Stimulated activated naive CD4-positive, alpha-beta T cell (primary cell): ENCODE results near the gene PYDC1.
A peak's percentile ranks its signal among the peaks of the same experiment; 100 is the strongest.
"Not testable (repeated sequence)": the region's sequence is repeated elsewhere in the genome, so short reads cannot be mapped to it uniquely, and the experiment has no call there.

Source experiments
- DNase-seq, 6 experiments: peaks; one replicate each; lab custom pipeline; 2025; lab: John Stamatoyannopoulos, UW

The PYDC1 gene

DNA sequence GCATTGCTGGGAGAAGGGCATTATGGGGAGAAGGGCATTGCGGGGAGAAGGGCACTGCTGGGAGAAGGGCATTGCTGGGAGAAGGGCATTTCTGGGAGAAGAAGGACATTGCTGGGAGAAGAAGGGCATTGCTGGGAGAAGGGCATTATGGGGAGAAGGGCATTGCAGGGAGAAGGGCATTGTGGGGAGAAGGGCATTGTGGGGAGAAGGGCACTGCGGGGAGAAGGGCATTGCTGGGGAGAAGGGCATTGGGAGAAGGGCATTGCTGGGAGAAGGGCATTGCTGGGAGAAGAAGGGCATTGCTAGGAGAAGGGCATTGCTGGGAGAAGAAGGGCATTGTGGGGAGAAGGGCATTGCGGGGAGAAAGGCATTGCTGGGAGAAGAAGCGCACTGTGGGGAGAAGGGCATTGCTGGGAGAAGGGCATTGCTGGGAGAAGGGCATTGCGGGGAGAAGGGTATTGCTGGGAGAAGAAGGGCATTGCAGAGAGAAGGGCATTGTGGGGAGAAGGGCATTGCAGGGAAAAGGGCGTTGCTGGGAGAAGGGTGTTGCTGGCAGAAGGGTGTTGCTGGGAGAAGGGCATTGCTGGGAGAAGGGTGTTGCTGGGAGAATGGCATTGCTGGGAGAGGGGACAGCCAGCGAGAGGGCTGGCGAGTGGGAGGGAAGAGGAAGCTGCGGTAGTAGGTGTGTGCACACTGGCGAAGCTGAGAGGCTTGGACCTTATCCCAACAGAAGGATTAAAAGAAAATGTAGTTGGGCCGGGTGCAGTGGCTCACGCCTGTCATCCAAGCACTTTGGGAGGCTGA, 4.6 kb upstream of the PYDC1 start:
- DNase-seq, result no peak

DNA sequence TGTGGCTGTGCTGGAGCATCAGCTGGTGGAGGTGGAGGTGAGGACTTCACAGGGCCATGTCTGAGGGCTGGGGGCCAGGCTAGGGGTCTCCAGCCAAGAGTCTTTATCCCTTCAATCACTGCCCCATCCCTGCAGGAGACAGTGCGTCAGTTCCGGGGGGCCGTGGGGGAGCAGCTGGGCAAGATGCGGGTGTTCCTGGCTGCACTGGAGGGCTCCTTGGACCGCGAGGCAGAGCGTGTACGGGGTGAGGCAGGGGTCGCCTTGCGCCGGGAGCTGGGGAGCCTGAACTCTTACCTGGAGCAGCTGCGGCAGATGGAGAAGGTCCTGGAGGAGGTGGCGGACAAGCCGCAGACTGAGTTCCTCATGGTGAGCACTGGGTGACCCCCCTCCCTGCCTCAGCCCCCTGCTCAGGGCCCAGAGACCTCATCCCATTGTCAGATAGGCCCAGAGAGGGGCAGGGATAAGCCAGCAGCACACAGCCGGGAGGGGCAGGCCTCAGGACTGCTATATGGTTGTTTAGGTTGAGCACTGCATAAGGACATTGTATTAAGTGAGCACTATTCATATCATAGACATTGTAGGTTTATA, 2.3 kb upstream of the PYDC1 start:
- no peak for DNase-seq

DNA sequence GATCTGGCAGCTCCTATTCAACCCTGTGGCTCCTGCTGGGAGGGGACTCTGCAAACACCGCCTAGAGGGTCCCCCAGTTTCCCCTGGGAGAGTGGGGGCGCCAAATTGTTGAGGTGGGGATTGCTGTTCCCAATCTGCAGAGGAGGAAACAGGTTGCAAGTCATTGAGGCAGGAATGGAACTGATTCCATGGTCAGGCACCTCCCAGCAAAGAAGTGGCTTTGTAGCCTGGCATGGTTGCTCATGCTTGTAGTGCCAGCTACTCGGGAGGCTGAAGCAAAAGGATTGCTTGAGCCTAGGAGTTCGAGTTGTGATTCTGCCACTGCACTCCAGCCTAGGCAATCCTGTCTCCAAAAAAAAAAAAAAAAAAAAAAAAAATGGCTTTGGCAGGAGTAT, 198 bp upstream of the PYDC1 start:
- no peak for DNase-seq

DNA sequence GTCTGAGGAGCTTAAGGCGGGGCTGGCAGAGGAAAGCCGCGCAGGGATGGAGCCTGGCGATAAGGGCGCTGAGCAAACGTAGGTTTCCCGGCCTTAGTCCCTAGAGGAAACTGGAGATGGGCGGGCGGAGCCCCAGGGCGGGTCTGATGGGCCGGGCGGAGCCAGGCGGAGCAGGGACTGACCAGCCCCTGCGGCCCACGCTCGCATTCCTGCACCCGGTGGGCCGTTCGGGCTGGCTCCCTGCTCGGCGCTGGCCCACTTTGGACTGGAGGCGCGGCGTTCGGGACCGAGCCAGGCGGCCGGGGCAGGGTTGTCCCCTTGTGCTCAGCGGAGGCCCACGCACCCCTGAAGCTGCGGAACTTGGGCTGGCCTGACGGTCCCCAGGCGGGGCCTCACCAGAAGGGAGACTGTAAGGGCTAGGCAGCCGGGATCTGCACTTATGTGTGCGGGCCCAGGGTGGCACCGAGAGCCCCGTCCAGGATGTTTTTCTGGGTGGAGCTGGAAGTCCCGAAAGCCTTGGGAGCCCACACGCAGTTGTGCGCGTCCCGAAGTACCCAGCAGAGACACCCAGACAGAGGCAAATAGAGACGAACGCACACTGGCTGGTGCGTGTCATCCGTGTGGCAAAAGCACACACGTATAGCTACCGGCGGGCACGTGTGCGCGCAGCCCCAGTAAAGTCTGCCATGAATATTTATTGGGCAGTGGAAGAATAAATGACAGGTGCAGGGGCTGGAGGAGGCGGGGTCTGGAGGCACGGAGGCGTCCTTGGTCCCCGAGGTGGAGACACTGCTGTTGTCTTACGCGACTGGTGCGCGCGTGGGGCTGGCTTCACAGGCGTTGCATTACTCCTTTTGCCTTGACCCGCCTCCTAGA, 1.4 kb downstream of the PYDC1 start:
- DNase-seq, result no peak

DNA sequence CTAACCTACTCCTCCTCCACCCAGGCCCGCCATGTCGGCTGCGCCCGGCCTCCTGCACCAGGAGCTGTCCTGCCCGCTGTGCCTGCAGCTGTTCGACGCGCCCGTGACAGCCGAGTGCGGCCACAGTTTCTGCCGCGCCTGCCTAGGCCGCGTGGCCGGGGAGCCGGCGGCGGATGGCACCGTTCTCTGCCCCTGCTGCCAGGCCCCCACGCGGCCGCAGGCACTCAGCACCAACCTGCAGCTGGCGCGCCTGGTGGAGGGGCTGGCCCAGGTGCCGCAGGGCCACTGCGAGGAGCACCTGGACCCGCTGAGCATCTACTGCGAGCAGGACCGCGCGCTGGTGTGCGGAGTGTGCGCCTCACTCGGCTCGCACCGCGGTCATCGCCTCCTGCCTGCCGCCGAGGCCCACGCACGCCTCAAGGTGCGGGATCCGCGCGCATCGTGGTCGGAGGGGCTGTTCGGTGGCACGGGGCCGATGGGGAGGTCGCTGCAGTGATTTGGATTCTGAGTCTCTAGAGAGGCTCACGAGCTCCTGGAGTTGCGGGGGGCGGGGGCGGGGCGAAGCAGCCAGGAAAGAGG, 2.1 kb downstream of the PYDC1 start:
- DNase-seq, result no peak

DNA sequence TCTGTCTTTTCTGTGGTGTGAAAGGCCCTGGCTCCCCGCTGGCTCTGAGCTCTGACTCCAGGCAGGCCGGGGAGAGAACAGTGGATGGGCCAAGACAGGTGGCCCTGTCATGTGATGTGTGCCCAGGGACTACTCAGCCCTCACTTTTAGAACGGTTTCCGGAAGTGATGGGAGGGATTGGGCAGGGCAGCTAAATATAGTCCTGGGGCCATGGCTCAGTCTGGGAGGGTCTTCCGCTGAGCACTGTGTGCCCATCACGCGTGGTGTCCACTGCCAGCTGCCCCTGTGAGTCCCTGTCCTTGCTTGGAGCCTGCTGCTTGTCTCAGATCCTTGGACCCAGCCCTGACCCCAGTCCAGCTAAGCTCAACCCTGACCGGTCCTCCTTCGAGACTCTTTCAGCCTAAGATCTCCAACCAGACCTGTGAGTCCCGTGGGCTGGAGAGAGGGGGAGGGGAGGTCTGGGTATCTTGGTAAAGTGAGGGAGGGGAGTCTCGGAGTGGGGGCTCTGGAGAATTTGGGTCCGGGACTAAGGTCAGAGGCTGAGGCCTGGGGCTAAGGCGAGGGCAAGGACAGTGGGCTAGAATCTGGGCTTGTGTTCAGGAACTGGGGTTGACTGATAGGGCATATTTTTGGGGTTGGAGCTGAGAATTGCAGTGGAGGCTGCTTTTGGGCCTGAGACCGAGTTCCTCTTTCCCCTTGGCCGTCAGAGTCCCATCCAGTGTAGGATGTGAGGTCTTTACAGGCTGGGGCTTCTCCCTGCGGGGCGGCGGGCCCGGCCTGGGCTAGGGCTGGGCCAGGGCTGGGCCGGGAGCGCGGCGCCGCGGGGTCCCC, 2.8 kb downstream of the PYDC1 start, which contains the start of gene TRIM72:
TSS of gene TRIM72 (plus strand) at position 243 of the 831 bp plus-strand sequence. CDS start 620 bp downstream, outside the sequence.
- no peak for DNase-seq

DNA sequence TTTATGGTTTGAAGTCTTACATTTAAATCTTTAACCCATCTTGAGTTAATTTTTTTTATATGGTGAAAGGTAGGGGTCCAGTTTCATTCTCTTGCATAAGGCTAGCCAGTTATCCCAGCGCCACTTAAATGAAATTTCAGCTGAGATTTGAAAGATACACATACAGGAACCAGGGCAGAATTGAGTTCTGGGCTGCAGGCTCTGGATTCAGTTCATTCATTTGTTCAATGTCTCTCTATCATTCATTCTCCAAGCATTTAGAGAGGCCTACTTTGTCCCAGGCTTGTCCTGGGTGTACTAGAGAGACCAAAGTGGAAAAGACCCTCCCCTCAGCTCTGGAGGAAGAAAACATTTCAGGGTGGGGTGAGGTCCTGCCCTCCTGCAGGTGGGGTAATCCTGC, 3.6 kb downstream of the PYDC1 start:
- DNase-seq, result no peak

DNA sequence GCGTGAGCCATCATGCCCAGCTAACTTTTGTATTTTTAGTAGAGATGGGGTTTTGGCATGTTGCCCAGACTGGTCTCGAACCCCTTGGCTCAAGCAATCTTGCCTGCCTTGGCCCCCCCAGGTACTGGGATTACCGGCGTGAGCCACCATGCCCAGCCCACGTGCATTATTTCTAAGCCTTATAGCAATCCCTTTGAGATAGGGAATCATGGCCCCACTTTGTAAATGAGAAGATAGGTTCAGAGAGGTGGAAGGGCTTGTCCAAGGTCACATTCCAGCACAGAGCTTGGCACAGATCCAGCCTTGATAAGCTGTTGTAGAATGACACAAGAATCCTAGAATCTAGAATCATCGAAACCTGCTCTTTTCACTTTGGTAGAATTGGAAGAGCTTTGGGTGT, 10.2 kb downstream of the PYDC1 start:
- DNase-seq, result no peak

DNA sequence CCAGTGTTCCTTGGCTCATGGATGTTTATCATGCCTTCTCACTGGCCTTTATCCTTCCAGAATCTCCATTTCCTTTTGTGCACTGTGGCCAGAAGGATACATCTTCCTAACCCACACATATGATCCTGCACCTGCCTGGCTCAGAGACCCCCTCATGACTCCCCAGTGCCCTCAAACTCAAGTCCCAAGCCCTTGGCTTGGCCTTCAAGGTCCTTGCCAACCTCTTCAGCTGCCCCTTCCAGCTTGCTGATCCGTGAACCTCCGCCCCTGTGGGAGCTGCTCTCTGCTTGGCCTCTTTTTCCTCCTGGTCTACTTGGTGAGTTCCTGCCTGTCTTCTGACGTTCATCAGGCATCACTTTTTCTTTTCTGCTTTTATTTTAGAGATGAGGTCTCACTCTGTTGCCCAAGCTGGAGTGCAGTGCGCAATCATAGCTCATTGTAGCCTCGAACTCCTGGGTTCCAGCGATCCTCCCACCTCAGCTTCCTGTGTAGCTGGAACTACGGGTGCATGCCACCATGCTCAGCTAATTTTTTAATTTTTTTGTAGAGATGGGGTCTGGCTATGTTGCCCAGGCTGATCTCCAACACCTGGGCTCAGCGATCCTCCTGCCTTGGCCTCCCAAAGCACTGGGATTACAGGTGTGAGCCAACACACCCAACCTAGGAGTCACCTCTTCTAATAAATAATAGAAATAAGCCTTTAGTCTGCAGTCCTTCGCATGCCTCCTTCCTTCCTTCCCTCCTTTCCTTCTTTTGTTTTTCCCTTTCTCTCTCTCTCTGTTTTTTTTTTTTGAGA, 11.9 kb downstream of the PYDC1 start:
- no peak for DNase-seq

DNA sequence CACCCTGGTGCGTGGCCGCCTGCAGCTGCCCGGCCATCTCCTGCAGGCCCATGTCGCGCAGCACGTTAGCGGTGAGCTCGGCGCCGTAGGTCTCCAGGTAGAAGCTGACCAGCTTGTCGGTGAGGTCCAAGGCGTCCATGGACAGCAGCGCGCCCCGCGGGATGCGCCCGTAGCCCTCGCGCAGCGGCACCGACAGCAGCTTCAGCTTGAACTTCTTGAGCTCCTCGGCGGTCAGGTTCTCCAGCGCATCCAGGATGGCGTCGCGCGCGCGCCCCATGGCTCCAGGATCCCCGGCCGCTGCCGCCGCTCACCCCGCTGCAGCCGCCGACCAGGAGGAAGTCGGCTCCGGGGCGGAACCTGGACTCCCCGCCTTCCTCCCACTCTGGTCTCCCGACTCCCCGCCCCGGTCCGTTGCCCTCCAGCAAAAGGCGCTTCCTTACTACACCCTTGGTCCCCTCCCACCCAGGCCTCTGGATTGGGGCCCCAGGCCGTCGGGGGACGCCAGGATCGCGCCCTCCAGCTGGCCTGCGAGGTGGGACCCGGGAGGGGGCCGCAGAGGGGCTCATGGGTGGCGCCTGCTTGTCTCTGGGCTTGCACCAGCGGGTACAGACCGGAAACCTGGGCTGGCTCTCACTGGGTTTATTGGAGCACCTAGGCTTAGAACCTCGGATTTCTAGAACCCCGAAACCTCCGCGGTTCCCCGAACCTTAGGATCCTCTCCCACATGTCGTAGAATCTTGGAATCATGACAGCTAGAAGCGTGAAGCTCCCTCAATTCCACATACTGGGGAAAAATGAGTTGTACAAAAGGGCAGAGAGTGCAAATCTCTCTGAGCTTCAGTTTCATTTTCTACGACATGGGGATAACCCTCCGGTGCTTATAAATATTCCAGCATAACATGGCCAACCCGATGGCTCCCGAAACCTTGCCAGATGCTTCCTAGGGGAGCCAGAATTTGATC, 14.2 kb downstream of the PYDC1 start, which contains the start of gene PYCARD:
TSS of gene PYCARD (minus strand) at position 347 of the 962 bp plus-strand sequence. CDS start at position 277, 70 bp downstream.
- DNase-seq, result peak in 4 of 6 experiments; percentile 27 to 61 (median 56)

DNA sequence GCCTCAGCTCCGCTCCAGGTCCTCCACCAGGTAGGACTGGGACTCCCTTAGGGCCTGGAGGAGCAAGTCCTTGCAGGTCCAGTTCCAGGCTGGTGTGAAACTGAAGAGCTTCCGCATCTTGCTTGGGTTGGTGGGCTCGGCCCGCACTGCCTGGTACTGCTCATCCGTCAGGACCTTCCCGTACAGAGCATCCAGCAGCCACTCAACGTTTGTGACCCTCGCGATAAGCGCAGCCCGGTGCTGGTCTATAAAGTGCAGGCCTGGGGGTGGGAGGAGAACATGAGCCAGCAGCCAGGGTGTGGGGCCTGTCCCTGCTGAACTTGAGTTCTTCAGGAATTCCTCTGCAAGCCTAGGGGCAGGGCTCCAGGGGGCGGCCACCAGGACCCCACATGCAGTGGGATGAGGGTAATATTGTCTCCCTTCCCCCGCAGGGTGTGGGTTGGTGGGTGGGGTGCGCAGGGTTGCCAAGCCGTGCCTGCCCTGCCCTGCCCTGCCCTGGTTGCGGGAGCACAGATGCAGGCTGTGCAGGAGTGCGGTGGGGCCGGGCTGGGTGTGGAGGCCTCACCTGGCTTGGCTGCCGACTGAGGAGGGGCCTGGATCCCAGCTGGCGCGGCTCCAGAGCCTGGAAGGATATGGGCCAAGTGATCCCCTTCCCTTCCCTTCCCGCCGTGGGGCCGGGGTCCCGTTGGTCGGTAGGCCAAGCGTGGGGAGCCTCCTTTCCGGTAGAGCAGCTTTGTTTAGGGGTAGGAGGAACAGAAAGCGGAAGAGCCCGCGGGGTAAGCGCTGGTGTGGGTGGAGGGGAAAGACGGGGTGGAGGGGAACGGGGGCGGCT, 15.1 kb downstream of the PYDC1 start:
- DNase-seq, result peak; percentile 27 to 71 (median 45)

DNA sequence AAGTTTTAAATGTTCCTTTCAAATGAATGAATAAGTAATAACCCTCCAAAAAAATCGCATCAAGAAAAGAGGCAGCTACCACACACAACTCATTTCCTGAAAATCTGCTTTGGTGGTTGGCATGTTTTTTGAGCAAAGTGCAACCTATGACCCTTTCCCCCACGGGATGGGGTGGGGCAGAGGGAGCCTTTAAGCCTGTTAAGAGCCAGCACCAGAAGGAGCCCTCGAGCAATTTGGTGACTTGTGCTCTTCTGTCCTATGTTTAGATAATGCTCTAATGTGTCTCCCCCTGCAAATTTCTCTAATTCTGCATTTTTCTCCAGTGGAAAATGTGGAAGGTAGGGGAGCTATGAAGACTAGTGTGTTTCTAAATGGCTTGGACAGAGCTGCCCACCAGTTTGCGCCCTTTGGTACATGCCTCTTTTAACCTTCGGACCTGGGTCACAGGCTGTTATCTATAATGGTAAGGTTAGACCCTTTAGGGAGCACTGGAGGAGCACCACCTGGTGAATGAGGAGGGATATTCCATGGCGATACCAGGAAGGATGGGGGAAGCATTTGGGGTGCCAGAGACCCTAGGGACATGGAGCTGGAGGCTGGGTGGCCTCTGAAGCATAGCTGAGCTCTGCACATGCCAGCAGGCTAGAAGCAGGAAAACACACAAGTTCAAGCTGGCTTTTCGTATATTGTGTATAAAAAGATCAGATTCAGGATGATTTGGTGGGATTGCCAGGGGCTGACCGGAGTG, 15.9 kb downstream of the PYDC1 start:
- DNase-seq, result peak; percentile 20 to 66 (median 35)

DNA sequence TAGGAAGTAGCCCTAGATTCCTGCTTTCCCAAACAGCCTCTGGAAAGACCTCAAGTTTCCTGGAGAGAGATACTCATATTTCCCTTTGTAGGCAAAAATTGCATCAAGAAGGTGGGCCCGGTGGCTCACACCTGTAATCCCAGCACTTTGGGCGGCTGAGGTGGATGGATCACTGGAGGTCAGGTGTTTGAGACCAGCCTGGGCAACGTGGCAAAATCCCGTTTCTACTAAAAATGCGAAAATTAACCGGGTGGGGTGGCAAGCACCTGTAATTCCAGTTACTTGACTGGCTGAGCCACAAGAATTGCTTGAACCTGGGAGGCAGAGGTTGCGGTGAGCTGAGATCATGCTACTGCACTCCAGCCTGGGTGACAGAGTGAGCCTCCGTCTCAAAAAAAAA, 16.8 kb downstream of the PYDC1 start:
- not testable (repeated sequence) for DNase-seq

DNA sequence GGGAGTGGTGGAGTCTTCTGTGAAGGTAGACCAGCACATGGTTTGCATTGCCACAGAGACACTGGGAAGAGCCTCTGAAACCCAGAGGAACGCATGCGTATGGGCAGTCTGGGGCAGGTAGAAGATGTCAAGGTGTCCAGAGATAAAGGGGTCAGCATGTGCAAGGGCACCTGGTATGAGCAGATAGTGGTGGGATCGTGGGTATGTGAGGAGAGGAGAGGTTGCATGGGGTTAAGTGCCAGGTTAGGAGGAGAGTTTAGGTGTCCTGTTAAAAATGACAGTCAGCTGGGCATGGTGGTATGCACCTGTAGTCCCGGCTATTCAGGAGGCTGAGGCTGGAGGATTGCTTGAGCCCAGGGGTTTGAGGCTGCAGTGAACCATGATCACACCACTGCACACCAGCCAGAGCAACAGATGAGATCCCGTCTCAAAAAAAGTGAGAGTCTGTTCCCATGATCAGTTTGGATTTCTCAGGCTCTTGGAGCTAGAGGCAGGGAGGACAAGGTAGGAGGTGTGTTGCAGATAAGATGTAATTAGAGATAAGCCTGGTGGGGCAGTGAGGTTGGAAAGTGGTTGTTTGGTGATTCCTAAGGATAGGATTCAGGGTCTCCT, 17.4 kb downstream of the PYDC1 start:
- no peak for DNase-seq

DNA sequence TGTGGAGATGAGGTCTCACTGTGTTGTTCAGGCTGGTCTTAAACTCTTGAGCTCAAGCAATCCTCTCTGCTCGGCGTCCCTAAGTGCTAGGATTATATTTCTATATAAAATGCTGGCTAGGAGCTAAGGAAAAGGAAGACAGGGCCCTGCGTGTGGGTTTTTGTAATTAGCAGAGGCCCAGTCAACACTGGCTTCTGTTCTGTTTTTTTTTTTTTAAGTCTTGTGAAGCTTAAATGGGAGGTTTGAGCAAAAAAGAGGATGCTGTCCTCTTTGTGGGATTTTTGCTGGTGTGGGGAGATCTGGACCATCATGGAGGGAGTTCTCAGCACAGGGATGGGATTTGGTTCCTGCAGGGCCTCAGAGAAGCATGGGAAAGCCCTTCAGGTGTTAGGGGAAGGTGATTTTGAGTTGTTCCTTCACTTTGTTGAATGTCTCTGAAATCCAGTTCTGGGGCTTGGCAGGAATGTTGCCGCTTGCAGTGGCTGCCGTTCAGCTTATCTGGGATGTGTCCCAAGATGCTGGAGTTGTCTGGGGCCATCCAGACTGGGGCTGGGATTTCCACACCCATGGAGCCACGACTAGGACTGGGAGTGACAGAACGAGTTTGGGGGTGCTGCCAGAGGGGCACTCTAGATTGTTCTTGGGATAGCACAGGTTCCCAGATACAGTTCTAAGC, 18.6 kb downstream of the PYDC1 start:
- DNase-seq, result no peak

DNA sequence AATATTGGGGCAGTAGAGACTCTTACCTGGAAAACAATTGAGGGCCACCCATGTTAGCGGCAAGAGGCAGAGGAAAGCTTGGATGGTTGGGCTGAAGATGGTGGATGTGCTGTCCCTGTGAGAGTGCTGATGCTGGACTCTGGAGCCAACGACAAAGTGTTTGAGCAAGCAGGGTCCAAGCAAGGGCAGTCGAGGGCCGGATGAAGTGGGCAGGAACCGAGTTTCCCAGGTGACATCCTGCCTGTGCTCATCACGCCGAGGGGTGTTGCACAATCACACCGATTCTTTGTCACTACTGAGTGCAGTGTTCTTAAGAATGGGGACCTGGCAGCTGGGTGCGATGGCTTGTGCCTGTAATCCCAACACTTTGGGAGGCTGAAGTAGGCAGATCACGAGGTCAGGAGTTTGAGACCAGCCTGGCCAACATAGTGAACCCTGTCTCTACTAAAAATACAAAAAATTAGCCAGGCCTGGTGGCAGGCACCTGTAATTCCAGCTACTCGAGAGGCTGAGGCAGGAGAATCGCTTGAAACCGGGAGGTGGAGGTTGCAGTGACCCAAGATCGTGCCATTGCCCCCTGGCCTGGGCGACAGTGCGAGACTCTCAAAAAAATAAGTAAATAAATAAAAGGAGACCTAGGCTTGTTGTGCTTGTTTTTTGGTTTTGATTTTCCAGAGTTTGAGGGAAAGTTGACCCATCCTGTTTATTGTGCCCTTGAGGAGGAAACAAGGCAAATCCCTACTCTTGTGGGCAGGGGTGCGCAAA, 20.4 kb downstream of the PYDC1 start:
- DNase-seq, result no peak
